Stimulated activated CD8-positive, alpha-beta memory T cell treated with anti-CD3 and anti-CD28 coated beads, Interleukin-12 subunit alpha, Interleukin-12 subunit beta, amount 100 ng/mL, for 24 hours (primary cell): ENCODE results near the gene ZNF814.
"Not testable (repeated sequence)": the region's sequence is repeated elsewhere in the genome, so short reads cannot be mapped to it uniquely, and the experiment has no call there.

Experiments used
- DNase-seq: peaks from one replicate; pipeline ENCODE4 v3.0.0-alpha.2; 2020; ENCODE audit errors: extremely low read depth

Gene ZNF814

GRCh38 chr19:57817976-57818375 is 70.9 kb downstream of the ZNF814 start:
- no peak for DNase-seq

- no peak for DNase-seq
Measured at GRCh38 chr19:57816652-57817051, 72.2 kb downstream of the ZNF814 start.

GRCh38 chr19:57815247-57816075 is 73.4 kb downstream of the ZNF814 start:
- DNase-seq: no peak

- peak; percentile 38 for DNase-seq
Measured at GRCh38 chr19:57814505-57815246, 74.2 kb downstream of the ZNF814 start, which contains the start of gene ZNF552. Gene ZNF552 (minus strand): TSS chr19:57814913. CDS start chr19:57814743, 170 bp downstream.

- DNase-seq: no peak
Measured at GRCh38 chr19:57813919-57814504, 74.8 kb downstream of the ZNF814 start.

GRCh38 chr19:57812975-57813820 is 75.6 kb downstream of the ZNF814 start:
- DNase-seq: not testable (repeated sequence)

- no peak for DNase-seq
Measured at GRCh38 chr19:57812226-57812625, 76.6 kb downstream of the ZNF814 start.

- DNase-seq: not testable (repeated sequence)
Measured at GRCh38 chr19:57810410-57811295, 78.2 kb downstream of the ZNF814 start.

- no peak for DNase-seq
Measured at GRCh38 chr19:57807541-57807940, 81.3 kb downstream of the ZNF814 start.

- DNase-seq: no peak
Measured at GRCh38 chr19:57803594-57804325, 85.1 kb downstream of the ZNF814 start.

GRCh38 chr19:57803265-57803593 is 85.6 kb downstream of the ZNF814 start:
- no peak for DNase-seq

- DNase-seq: no peak
Measured at GRCh38 chr19:57802269-57802668, 86.6 kb downstream of the ZNF814 start.

- no peak for DNase-seq
Measured at GRCh38 chr19:57800696-57801095, 88.1 kb downstream of the ZNF814 start.
